Measurements from ENCODE around the gene UBXN10. TPM values are rescaled to one million over a fixed set of nuclear protein-coding genes. Genes with fewer than 3 reads are reported as not detected.

The UBXN10 gene
- total and polyA plus RNA-seq, 2 of the 8 experiments (the other 6 are each of a cell fraction or from before 2014, with no cell fraction given): 0.43 to 0.68 TPM

GRCh38 chr1:20207546-20207945 is 21.6 kb downstream of the UBXN10 start:
- Histone ChIP-seq H3K36me3 (ENCODE audit: control insufficient read depth in 2 of 4, insufficient read depth in 4 of 4, low read length in 3 of 4) (no peaks in the 10 kb centered on the region), H2AFZ (ENCODE audit: low read length) (no peak overlapping the region), H2BK20ac (ENCODE audit: low read length) (no peak overlapping the region), H3K79me2 (ENCODE audit: control insufficient read depth in 1 of 2, insufficient read depth in 2 of 2, low read length in 2 of 2) (no peaks in the 10 kb centered on the region), H2BK15ac (ENCODE audit: low read length) (no peak overlapping the region), H3K9me3 (ENCODE audit: insufficient read depth in 2 of 2, low read depth in 1 of 2, low read length in 1 of 2) (no peaks in the 10 kb centered on the region), H3K27me3 (replicated peaks in 1 of 4; ENCODE audit: control insufficient read depth in 3 of 4, extremely low read depth in 1 of 4, insufficient read depth in 3 of 4, low read length in 3 of 4) (no peaks in the 10 kb centered on the region), H3K23ac (ENCODE audit: insufficient read length) (no peak overlapping the region), H3K27ac (ENCODE audit: low read depth, low read length) (no peak overlapping the region), H3K14ac (ENCODE audit: insufficient read length) (no peak overlapping the region), H3K9ac (replicated peaks in 1 of 4; ENCODE audit: extremely low read depth in 1 of 4, low read depth in 3 of 4, low read length in 3 of 4) (no peak overlapping the region), H3K23me2 (ENCODE audit: low read depth, low read length) (no peaks in the 10 kb centered on the region), H3K4ac (replicated peaks; ENCODE audit: insufficient read length, low read depth, low read length) (no peak overlapping the region), H2AK5ac (ENCODE audit: low read depth, low read length) (no peak overlapping the region), H4K5ac (ENCODE audit: insufficient read length, low read depth, low read length) (no peak overlapping the region), H3K4me1 (replicated peaks in 1 of 4; ENCODE audit: control insufficient read depth in 3 of 4, insufficient read depth in 4 of 4, low read length in 3 of 4) (peaks cover 0 to 3% (median under 1%) of the 10 kb centered on the region in 4 experiments; a peak in 3 of 7 replicates), H3K4me2 (ENCODE audit: insufficient read depth in 1 of 2, low read depth in 2 of 2, low read length in 2 of 2) (no peak overlapping the region), H3K4me3 (ENCODE audit: extremely low read depth in 1 of 4, insufficient read depth in 2 of 4, low read depth in 3 of 4, low read length in 4 of 4) (no peak overlapping the region), H3K79me1 (ENCODE audit: low read depth, low read length) (no peaks in the 10 kb centered on the region), H3K56ac (replicated peaks; ENCODE audit: insufficient read length, low read depth, low read length) (no peak overlapping the region), H4K8ac (ENCODE audit: extremely low read depth, insufficient read depth, low read length) (no peak overlapping the region), H2BK120ac (replicated peaks; ENCODE audit: low read depth, low read length) (no peak overlapping the region), H4K20me1 (replicated peaks in 1 of 2; ENCODE audit: control insufficient read depth in 1 of 2, insufficient read depth in 2 of 2, low read length in 2 of 2) (no peaks in the 10 kb centered on the region), H2BK12ac (ENCODE audit: low read depth, low read length) (no peak overlapping the region), H2BK5ac (ENCODE audit: low read depth, low read length) (no peak overlapping the region), H3K18ac (ENCODE audit: extremely low read depth, low read length) (no peak overlapping the region), H4K91ac (replicated peaks; ENCODE audit: insufficient read length, low read length) (no peak overlapping the region)
- ChIA-PET CTCF (ENCODE audit: partially characterized antibody) (interaction anchor here (1.2 to 3.0 kb wide), 6 partner anchors 12 to 156 kb away, joined by 3 to 23 read pairs (median 4); no protein-coding TSS in a partner anchor), POLR2A (ENCODE audit: partially characterized antibody) (no interaction called here)
- no peak for DNase-seq (ENCODE audit: low read depth in 1 of 2, low spot score in 2 of 2)
- no peak for FAIRE-seq
- 88% methylated on average over 4 of the region's 4 CpGs; no CpG with 5 or more reads in 1 of the 2 experiments for WGBS, 2 experiments (ENCODE audit: extremely low coverage in 1 of 2, insufficient coverage in 1 of 2, insufficient read length in 1 of 2, insufficient replicate concordance in 2 of 2, low coverage in 1 of 2, low lambda C conversion rate in 2 of 2, missing lambda C conversion rate in 1 of 2)
- TF ChIP-seq CHD1 (IDR thresholded peaks at IDR 0.05; ENCODE audit: low read depth, low read length): no peak
- no peak for TF ChIP-seq PHF8 (conservative IDR thresholded peaks at IDR 0.05; ENCODE audit: low read depth, low read length)
- TF ChIP-seq RAD21 (IDR thresholded peaks at IDR 0.05 in 1 of 2, conservative IDR thresholded peaks at IDR 0.05 in 1 of 2; ENCODE audit: low read depth in 2 of 2, low read length in 2 of 2): no peak
- TF ChIP-seq ZNF274 (IDR thresholded peaks at IDR 0.05; ENCODE audit: borderline replicate concordance, extremely low read depth, low read length): no peak
- TF ChIP-seq TEAD4 (IDR thresholded peaks at IDR 0.05; ENCODE audit: low read depth, low read length): no peak
- no peak for TF ChIP-seq FOSL1 (IDR thresholded peaks at IDR 0.05; ENCODE audit: insufficient read depth, low read depth, low read length)
- no peak for TF ChIP-seq EZH2 (IDR thresholded peaks at IDR 0.05; ENCODE audit: low read depth, low read length, severe bottlenecking)
- TF ChIP-seq YY1 (IDR thresholded peaks at IDR 0.05; ENCODE audit: low read depth, low read length): no peak
- no peak for TF ChIP-seq CBX8 (IDR thresholded peaks at IDR 0.05; ENCODE audit: borderline replicate concordance, low read depth, low read length)
- TF ChIP-seq EGR1 (IDR thresholded peaks at IDR 0.05; ENCODE audit: borderline replicate concordance, low read depth, low read length): no peak
- no peak for TF ChIP-seq RFX5 (IDR thresholded peaks at IDR 0.05; ENCODE audit: borderline replicate concordance, low read depth, low read length)
- TF ChIP-seq TCF12 (IDR thresholded peaks at IDR 0.05; ENCODE audit: low read depth, low read length): no peak
- TF ChIP-seq BCL11A (IDR thresholded peaks at IDR 0.05; ENCODE audit: low read depth in 2 of 2, low read length in 2 of 2): no peak
- no peak for TF ChIP-seq E2F6 (IDR thresholded peaks at IDR 0.05)
